Heart left ventricle (tissue), 13 donors: Measurements from ENCODE around the gene LGALS3BP.

ENCODE experiments used
- POLR2A ChIP-seq, 2 donors: fragments of 450-650 bp; IDR thresholded peaks; one replicate each; pipeline ENCODE4 v1.6.1; 2017; ENCODE audit warnings: antibody characterized with exemption in 2 of 2, mild to moderate bottlenecking in 2 of 2, moderate library complexity in 2 of 2
- TF ChIP-seq, protein P1 (sequence below), 12 donors: fragments of 200-600 bp; sonication (generic) in 4 of 12; IDR thresholded peaks; one replicate each; pipeline versions ENCODE4 v1.5.0 to v1.8.0; 2018 to 2022; ENCODE audit warnings: antibody characterized with exemption in 12 of 12, mild to moderate bottlenecking in 5 of 12
- donor health status: ischemic (EF 13 %, LVEDD 7.1; RV severe dilation, severe dysfunction).
- donor health status: DM: no; HTN: yes; CAD: no.
- donor health status: DM: no; HTN: no; CAD: no.
- donor health status: ischemic (EF 25% LVEDD 6.9; RV normal size, moderate dysfunction).
- donor health status: ischemic (EF 25% LVEDD 5.7; RV mildly dilated, moderate dysfunction).
- donor health status: ischemic (EF 35%, LVEDD 5.7; RV mildly dilated, moderate dysfunction).
- donor health status: nonischemic (EF 11% LVEDD 7.7; RV severe dilation, severe dysfunction).
- donor health status: DM: yes; HTN: yes; CAD: no.
- donor health status: PGD.
- donor health status: ischemic (EF 29% LVEDD 5.4; RV normal size, mild dysfunction).
- donor health status: nonischemic (EF 23%, LVEDD 6.1; RV moderate dilation, normal function).

DNA sequence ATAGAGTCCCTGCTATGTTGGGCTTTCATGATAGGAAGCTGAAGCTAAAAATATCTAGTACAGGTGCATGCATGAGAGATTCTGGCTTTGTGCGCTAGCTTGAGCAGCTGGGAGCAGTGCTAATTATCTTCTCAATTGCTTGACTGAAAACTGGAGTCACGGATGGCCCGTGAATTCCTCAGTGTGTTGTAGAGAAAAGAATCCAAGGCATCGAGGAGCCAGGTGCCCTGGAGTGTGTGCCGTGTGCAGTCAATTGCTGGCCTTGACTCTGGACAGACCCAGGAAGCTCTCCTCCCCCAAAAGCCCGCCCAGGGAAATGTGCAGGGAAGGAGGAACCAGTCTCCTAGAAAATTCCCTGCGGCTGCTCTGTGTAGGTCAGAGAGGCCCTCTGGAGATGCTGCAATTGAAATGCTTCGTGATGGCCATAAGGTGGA is 14.2 kb downstream of the LGALS3BP start:
- TF ChIP-seq, protein P1, sequence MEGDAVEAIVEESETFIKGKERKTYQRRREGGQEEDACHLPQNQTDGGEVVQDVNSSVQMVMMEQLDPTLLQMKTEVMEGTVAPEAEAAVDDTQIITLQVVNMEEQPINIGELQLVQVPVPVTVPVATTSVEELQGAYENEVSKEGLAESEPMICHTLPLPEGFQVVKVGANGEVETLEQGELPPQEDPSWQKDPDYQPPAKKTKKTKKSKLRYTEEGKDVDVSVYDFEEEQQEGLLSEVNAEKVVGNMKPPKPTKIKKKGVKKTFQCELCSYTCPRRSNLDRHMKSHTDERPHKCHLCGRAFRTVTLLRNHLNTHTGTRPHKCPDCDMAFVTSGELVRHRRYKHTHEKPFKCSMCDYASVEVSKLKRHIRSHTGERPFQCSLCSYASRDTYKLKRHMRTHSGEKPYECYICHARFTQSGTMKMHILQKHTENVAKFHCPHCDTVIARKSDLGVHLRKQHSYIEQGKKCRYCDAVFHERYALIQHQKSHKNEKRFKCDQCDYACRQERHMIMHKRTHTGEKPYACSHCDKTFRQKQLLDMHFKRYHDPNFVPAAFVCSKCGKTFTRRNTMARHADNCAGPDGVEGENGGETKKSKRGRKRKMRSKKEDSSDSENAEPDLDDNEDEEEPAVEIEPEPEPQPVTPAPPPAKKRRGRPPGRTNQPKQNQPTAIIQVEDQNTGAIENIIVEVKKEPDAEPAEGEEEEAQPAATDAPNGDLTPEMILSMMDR (IDR thresholded peaks at IDR 0.05), result no peak
- TF ChIP-seq POLR2A (IDR thresholded peaks at IDR 0.05), result no peak
